ENCODE data around the gene MMP7. TPM values are rescaled to one million over a fixed set of nuclear protein-coding genes. Genes with fewer than 3 reads are reported as not detected.

Gene MMP7
- total and polyA plus RNA-seq, 3 experiments from 2014 or later = not detected

- Histone ChIP-seq H3K36me3 (ENCODE audit: insufficient read depth, low read length) (no peaks in the 10 kb centered on the region), H3K27ac (ENCODE audit: low read depth, low read length) (no peak overlapping the region), H3K27me3 (ENCODE audit: insufficient read depth, low read length, poor library complexity, severe bottlenecking) (no peaks in the 10 kb centered on the region), H3K4me1 (ENCODE audit: insufficient read depth, low read length) (peaks cover 4% of the 10 kb centered on the region), H3K9me3 (ENCODE audit: low read length) (no peaks in the 10 kb centered on the region), H3K4me3 (ENCODE audit: low read length) (no peak overlapping the region)
- H3K9me3 Mint-ChIP-seq = peaks cover 0 to 2% (median 0%) of the 10 kb centered on the region in 5 donors
- no peak overlapping the region for H3K4me3 Mint-ChIP-seq
- H3K27ac Mint-ChIP-seq = no peak overlapping the region
- ChIA-PET CTCF (interaction anchor here (1.0 to 2.5 kb wide), 6 partner anchors 109 to 211 kb away, joined by 3 to 14 read pairs (median 8); no protein-coding TSS in a partner anchor), POLR2A (no interaction called here)
- no peaks in the 10 kb centered on the region for H3K36me3 Mint-ChIP-seq
- no peak for DNase-seq
- H3K27me3 Mint-ChIP-seq = peaks cover 4 to 24% of the 10 kb centered on the region in 2 donors
- H3K4me1 Mint-ChIP-seq = peaks cover 0 to 6% (median 6%) of the 10 kb centered on the region in 3 donors
Observed at GRCh38 chr11:102499931-102500330, 30.6 kb downstream of the MMP7 start.

- no peaks in the 10 kb centered on the region for H3K36me3 ChIP-seq (ENCODE audit: insufficient read depth, low read length)
- POLR2A ChIA-PET = interaction anchor here (0.6 to 0.7 kb wide), 2 partner anchors 48 to 77 kb away, joined by 3 to 5 read pairs; no protein-coding TSS in a partner anchor
Observed at GRCh38 chr11:102499151-102499550, 31.4 kb downstream of the MMP7 start.

GRCh38 chr11:102497061-102497460 is 33.5 kb downstream of the MMP7 start:
- Mint-ChIP-seq H3K36me3 (no peaks in the 10 kb centered on the region), H3K27me3 (peaks cover 4 to 27% of the 10 kb centered on the region in 2 donors), H3K4me1 (peaks cover 0 to 8% (median 6%) of the 10 kb centered on the region in 3 donors), H3K27ac (no peak overlapping the region), H3K4me3 (no peak overlapping the region), H3K9me3 (no peaks in the 10 kb centered on the region)
- no peaks in the 10 kb centered on the region for H3K36me3 ChIP-seq (ENCODE audit: insufficient read depth, low read length)
- H3K4me3 ChIP-seq (ENCODE audit: low read length) = no peak overlapping the region
- H3K27ac ChIP-seq (ENCODE audit: low read depth, low read length) = no peak overlapping the region
- POLR2A ChIA-PET = no interaction called here
- CTCF ChIA-PET = interaction anchor here (1.2 to 1.8 kb wide), 5 partner anchors 116 to 208 kb away, joined by 3 to 25 read pairs (median 15); no protein-coding TSS in a partner anchor
- no peaks in the 10 kb centered on the region for H3K27me3 ChIP-seq (ENCODE audit: insufficient read depth, low read length, poor library complexity, severe bottlenecking)
- peaks cover 5% of the 10 kb centered on the region for H3K4me1 ChIP-seq (ENCODE audit: insufficient read depth, low read length)
- H3K9me3 ChIP-seq (ENCODE audit: low read length) = no peaks in the 10 kb centered on the region
- no peak for DNase-seq

More at GRCh38 chr11:102499151-102499550, 31.4 kb downstream of the MMP7 start:
- Mint-ChIP-seq H3K36me3 (no peaks in the 10 kb centered on the region), H3K27me3 (peaks cover 4 to 25% of the 10 kb centered on the region in 2 donors), H3K4me3 (no peak overlapping the region), H3K9me3 (peaks cover 0 to 2% (median 0%) of the 10 kb centered on the region in 5 donors), H3K27ac (no peak overlapping the region), H3K4me1 (peaks cover 0 to 8% (median 6%) of the 10 kb centered on the region in 3 donors)
- Histone ChIP-seq H3K4me1 (ENCODE audit: insufficient read depth, low read length) (peaks cover 5% of the 10 kb centered on the region), H3K27ac (ENCODE audit: low read depth, low read length) (no peak overlapping the region), H3K27me3 (ENCODE audit: insufficient read depth, low read length, poor library complexity, severe bottlenecking) (no peaks in the 10 kb centered on the region), H3K4me3 (ENCODE audit: low read length) (no peak overlapping the region), H3K9me3 (ENCODE audit: low read length) (no peaks in the 10 kb centered on the region)
- no peak for DNase-seq
- CTCF ChIA-PET = interaction anchor here (1.0 to 2.5 kb wide), 6 partner anchors 109 to 211 kb away, joined by 3 to 14 read pairs (median 8); no protein-coding TSS in a partner anchor

GRCh38 chr11:102495161-102496042 is 35.1 kb downstream of the MMP7 start:
- no peaks in the 10 kb centered on the region for H3K9me3 Mint-ChIP-seq
- peak overlapping the region in 1 of 7 donors; percentile 48 for H3K4me3 Mint-ChIP-seq
- H3K27ac ChIP-seq (ENCODE audit: low read depth, low read length) = no peak overlapping the region
- H3K27me3 Mint-ChIP-seq = peaks cover 4 to 29% of the 10 kb centered on the region in 2 donors
- H3K4me3 ChIP-seq (ENCODE audit: low read length) = no peak overlapping the region
- no peaks in the 10 kb centered on the region for H3K36me3 ChIP-seq (ENCODE audit: insufficient read depth, low read length)
- POLR2A ChIA-PET = no interaction called here
- CTCF ChIA-PET = interaction anchor here (0.7 to 1.8 kb wide), 25 partner anchors 8 to 216 kb away, joined by 3 to 37 read pairs (median 4); partner anchors contain the start of gene BIRC2
- DNase-seq = peak in 4 of 5 donors; percentile 8 to 74 (median 61)
- peaks cover 5% of the 10 kb centered on the region for H3K4me1 ChIP-seq (ENCODE audit: insufficient read depth, low read length)
- no peaks in the 10 kb centered on the region for H3K36me3 Mint-ChIP-seq
- H3K27me3 ChIP-seq (ENCODE audit: insufficient read depth, low read length, poor library complexity, severe bottlenecking) = no peaks in the 10 kb centered on the region
- H3K4me1 Mint-ChIP-seq = peaks cover 0 to 8% (median 6%) of the 10 kb centered on the region in 3 donors
- peak overlapping the region in 1 of 8 donors; percentile 23 for H3K27ac Mint-ChIP-seq
- H3K9me3 ChIP-seq (ENCODE audit: low read length) = no peaks in the 10 kb centered on the region

GRCh38 chr11:102494216-102494615 is 36.3 kb downstream of the MMP7 start:
- no peaks in the 10 kb centered on the region for H3K9me3 Mint-ChIP-seq
- POLR2A ChIA-PET = no interaction called here
- Histone ChIP-seq H3K36me3 (ENCODE audit: insufficient read depth, low read length) (no peaks in the 10 kb centered on the region), H3K27ac (ENCODE audit: low read depth, low read length) (no peak overlapping the region), H3K4me1 (ENCODE audit: insufficient read depth, low read length) (peaks cover 5% of the 10 kb centered on the region), H3K27me3 (ENCODE audit: insufficient read depth, low read length, poor library complexity, severe bottlenecking) (no peaks in the 10 kb centered on the region), H3K4me3 (ENCODE audit: low read length) (no peak overlapping the region), H3K9me3 (ENCODE audit: low read length) (no peaks in the 10 kb centered on the region)
- H3K36me3 Mint-ChIP-seq = no peaks in the 10 kb centered on the region
- H3K27ac Mint-ChIP-seq = no peak overlapping the region
- DNase-seq = no peak
- peaks cover 4 to 31% of the 10 kb centered on the region in 2 donors for H3K27me3 Mint-ChIP-seq
- H3K4me1 Mint-ChIP-seq = peaks cover 0 to 8% (median 6%) of the 10 kb centered on the region in 3 donors
- H3K4me3 Mint-ChIP-seq = no peak overlapping the region
- CTCF ChIA-PET = interaction anchor here (0.7 to 2.5 kb wide), 4 partner anchors 104 to 206 kb away, joined by 3 to 15 read pairs (median 6); no protein-coding TSS in a partner anchor

GRCh38 chr11:102493524-102493923 is 37.0 kb downstream of the MMP7 start:
- no peak for DNase-seq
- Mint-ChIP-seq H3K9me3 (no peaks in the 10 kb centered on the region), H3K4me1 (peaks cover 0 to 8% (median 6%) of the 10 kb centered on the region in 3 donors), H3K36me3 (no peaks in the 10 kb centered on the region), H3K27ac (no peak overlapping the region), H3K4me3 (no peak overlapping the region), H3K27me3 (peaks cover 4 to 31% of the 10 kb centered on the region in 2 donors)
- POLR2A ChIA-PET = no interaction called here
- Histone ChIP-seq H3K36me3 (ENCODE audit: insufficient read depth, low read length) (no peaks in the 10 kb centered on the region), H3K27ac (ENCODE audit: low read depth, low read length) (no peak overlapping the region), H3K4me3 (ENCODE audit: low read length) (no peak overlapping the region), H3K9me3 (ENCODE audit: low read length) (no peaks in the 10 kb centered on the region), H3K27me3 (ENCODE audit: insufficient read depth, low read length, poor library complexity, severe bottlenecking) (no peaks in the 10 kb centered on the region), H3K4me1 (ENCODE audit: insufficient read depth, low read length) (peaks cover 5% of the 10 kb centered on the region)
- CTCF ChIA-PET = interaction anchor here (0.7 to 2.5 kb wide), 5 partner anchors 103 to 205 kb away, joined by 3 to 15 read pairs (median 4); no protein-coding TSS in a partner anchor

GRCh38 chr11:102491969-102492368 is 38.6 kb downstream of the MMP7 start:
- no peaks in the 10 kb centered on the region for H3K9me3 Mint-ChIP-seq
- H3K4me1 Mint-ChIP-seq = peaks cover 0 to 8% (median 6%) of the 10 kb centered on the region in 3 donors
- Histone ChIP-seq H3K27ac (ENCODE audit: low read depth, low read length) (no peak overlapping the region), H3K4me1 (ENCODE audit: insufficient read depth, low read length) (peaks cover 5% of the 10 kb centered on the region), H3K4me3 (ENCODE audit: low read length) (no peak overlapping the region), H3K36me3 (ENCODE audit: insufficient read depth, low read length) (no peaks in the 10 kb centered on the region), H3K27me3 (ENCODE audit: insufficient read depth, low read length, poor library complexity, severe bottlenecking) (no peaks in the 10 kb centered on the region), H3K9me3 (ENCODE audit: low read length) (no peaks in the 10 kb centered on the region)
- POLR2A ChIA-PET = no interaction called here
- no peak for DNase-seq
- no peak overlapping the region for H3K4me3 Mint-ChIP-seq
- CTCF ChIA-PET = interaction anchor here (1.8 to 2.5 kb wide), 3 partner anchors 101 to 150 kb away, joined by 4 to 15 read pairs (median 10); no protein-coding TSS in a partner anchor
- no peak overlapping the region for H3K27ac Mint-ChIP-seq
- no peaks in the 10 kb centered on the region for H3K36me3 Mint-ChIP-seq
- H3K27me3 Mint-ChIP-seq = peaks cover 6 to 28% of the 10 kb centered on the region in 2 donors
